IPS-NIHi11 (cell line): ENCODE data around the gene CD99L2.
"Not testable (repeated sequence)": the region's sequence is repeated elsewhere in the genome, so short reads cannot be mapped to it uniquely, and the experiment has no call there.

Source experiments
- DNase-seq: peaks from one replicate; pipeline ENCODE4 v3.0.0; 2012; ENCODE audit warnings: mixed read lengths, low spot score

CD99L2 gene

GRCh38 chrX:150854856-150855255 lies 43.6 kb downstream of the CD99L2 start:
- no peak for DNase-seq

- DNase-seq = no peak
Measured at GRCh38 chrX:150849996-150850720, 48.3 kb downstream of the CD99L2 start.

- no peak for DNase-seq
Measured at GRCh38 chrX:150849486-150849885, 49.0 kb downstream of the CD99L2 start.

- DNase-seq = no peak
Measured at GRCh38 chrX:150848914-150849365, 49.5 kb downstream of the CD99L2 start.

GRCh38 chrX:150847088-150847487 lies 51.4 kb downstream of the CD99L2 start:
- DNase-seq = no peak

- DNase-seq = no peak
Measured at GRCh38 chrX:150846130-150846529, 52.3 kb downstream of the CD99L2 start.

GRCh38 chrX:150845091-150845490 lies 53.4 kb downstream of the CD99L2 start:
- no peak for DNase-seq

- no peak for DNase-seq
Measured at GRCh38 chrX:150844016-150844415, 54.5 kb downstream of the CD99L2 start.

GRCh38 chrX:150842198-150842685 lies 56.2 kb downstream of the CD99L2 start:
- DNase-seq = no peak

GRCh38 chrX:150841456-150842197 lies 56.8 kb downstream of the CD99L2 start:
- DNase-seq = no peak

- no peak for DNase-seq
Measured at GRCh38 chrX:150837845-150838244, 60.6 kb downstream of the CD99L2 start.

- no peak for DNase-seq
Measured at GRCh38 chrX:150834695-150835094, 63.8 kb downstream of the CD99L2 start.

- no peak for DNase-seq
Measured at GRCh38 chrX:150833454-150834056, 64.9 kb downstream of the CD99L2 start.

GRCh38 chrX:150831863-150832262 lies 66.6 kb downstream of the CD99L2 start:
- DNase-seq = no peak

- no peak for DNase-seq
Measured at GRCh38 chrX:150828785-150829184, 69.7 kb downstream of the CD99L2 start.

GRCh38 chrX:150824352-150824751 lies 74.1 kb downstream of the CD99L2 start:
- DNase-seq = not testable (repeated sequence)

- not testable (repeated sequence) for DNase-seq
Measured at GRCh38 chrX:150823826-150824225, 74.6 kb downstream of the CD99L2 start.

GRCh38 chrX:150821971-150822370 lies 76.5 kb downstream of the CD99L2 start:
- no peak for DNase-seq

GRCh38 chrX:150813922-150814321 lies 84.5 kb downstream of the CD99L2 start:
- DNase-seq = no peak

GRCh38 chrX:150806827-150807226 lies 91.6 kb downstream of the CD99L2 start:
- no peak for DNase-seq

GRCh38 chrX:150805736-150806135 lies 92.7 kb downstream of the CD99L2 start:
- DNase-seq = no peak

GRCh38 chrX:150792949-150793527 lies 105.4 kb downstream of the CD99L2 start:
- DNase-seq = no peak
